Testis (tissue), 3 donors: ENCODE data around the gene NLK. TPM values are rescaled to one million over a fixed set of nuclear protein-coding genes. Genes with fewer than 3 reads are reported as not detected.

Experiments
- DNase-seq: peaks from one replicate; pipeline ENCODE4 v3.0.0-alpha.2; 2019
- H3K27ac ChIP-seq, 2 donors: fragments of 200-600 bp; sonication (generic); one replicate each; pipeline ENCODE4 v1.5.1; 2019
- H3K27me3 ChIP-seq: fragments of 200-600 bp; sonication (generic); one replicate; pipeline ENCODE4 v1.5.1; 2019
- H3K36me3 ChIP-seq: fragments of 200-600 bp; sonication (generic); one replicate; pipeline ENCODE4 v1.5.1; 2017; ENCODE audit warnings: low read depth; ENCODE audit errors: missing control alignments
- H3K4me1 ChIP-seq: fragments of 200-600 bp; sonication (generic); one replicate; pipeline ENCODE4 v1.5.1; 2019
- H3K4me3 ChIP-seq, 2 donors: fragments of 200-600 bp; sonication (generic); one replicate each; pipeline ENCODE4 v1.5.1; 2017 to 2019
- H3K9me3 ChIP-seq: fragments of 200-600 bp; sonication (generic); one replicate; pipeline ENCODE4 v1.5.1; 2017
- POLR2A ChIP-seq: fragments of 450-650 bp; IDR thresholded peaks from one replicate; pipeline ENCODE4 v1.6.1; 2017; ENCODE audit warnings: antibody characterized with exemption, mild to moderate bottlenecking, moderate library complexity
- WGBS, 2 donors: methylation state at CpG; one replicate each; pipeline ENCODE4 v1.1.5; 2018; 5-methylcytosine and 5-hydroxymethylcytosine counted together
- intact Hi-C: fragments of 100-400 bp; cut with DNase I; formaldehyde crosslinking; loops from one replicate; pipeline ENCODE4 v1.15.1; 2023; ENCODE audit warnings: low total_unique reads
- polyA plus RNA-seq: library from polyadenylated mRNA; stranded (reverse); fragments of 350-450 nt; fragmentation: Illumina TruSeq; extraction: RNeasy Lipid Tissue Mini Kit (QIAGEN cat#74804); gene quantifications from one replicate; pipeline ENCODE4 v1.2.3, GENCODE V29; 2014; ENCODE audit warnings: low read depth, low replicate concordance; ENCODE audit not compliant: insufficient read depth
- total RNA-seq, 2 donors: library from RNA; depleted of rRNA; stranded (reverse); fragments of >200 nt; gene quantifications; one replicate each; pipeline ENCODE4 v1.2.3, GENCODE V29; 2016
- TF ChIP-seq, protein P1 (sequence below), 3 experiments: fragments of 450-650 bp in 2 of 3; fragments of 200-600 bp in 1 of 3; sonication (generic) in 1 of 3; IDR thresholded peaks; one replicate each; pipeline ENCODE4 v1.5.1; 2016 to 2019; ENCODE audit warnings: antibody characterized with exemption in 3 of 3, mild to moderate bottlenecking in 2 of 3, moderate library complexity in 1 of 3

The NLK gene
- total and polyA plus RNA-seq, 3 donors from 2014 or later, result 40.8 to 54.4 (median 47.0) TPM

- WGBS, 2 donors, result 51 to 62% methylated on average over 3 of the region's 3 CpGs
- no peak overlapping the region for H3K27ac ChIP-seq
- H3K36me3 ChIP-seq, result no peaks in the 10 kb centered on the region
- intact Hi-C loops, result no loop called here
- no peak overlapping the region for H3K4me3 ChIP-seq
- TF ChIP-seq POLR2A, result no peak
- TF ChIP-seq, protein P1, sequence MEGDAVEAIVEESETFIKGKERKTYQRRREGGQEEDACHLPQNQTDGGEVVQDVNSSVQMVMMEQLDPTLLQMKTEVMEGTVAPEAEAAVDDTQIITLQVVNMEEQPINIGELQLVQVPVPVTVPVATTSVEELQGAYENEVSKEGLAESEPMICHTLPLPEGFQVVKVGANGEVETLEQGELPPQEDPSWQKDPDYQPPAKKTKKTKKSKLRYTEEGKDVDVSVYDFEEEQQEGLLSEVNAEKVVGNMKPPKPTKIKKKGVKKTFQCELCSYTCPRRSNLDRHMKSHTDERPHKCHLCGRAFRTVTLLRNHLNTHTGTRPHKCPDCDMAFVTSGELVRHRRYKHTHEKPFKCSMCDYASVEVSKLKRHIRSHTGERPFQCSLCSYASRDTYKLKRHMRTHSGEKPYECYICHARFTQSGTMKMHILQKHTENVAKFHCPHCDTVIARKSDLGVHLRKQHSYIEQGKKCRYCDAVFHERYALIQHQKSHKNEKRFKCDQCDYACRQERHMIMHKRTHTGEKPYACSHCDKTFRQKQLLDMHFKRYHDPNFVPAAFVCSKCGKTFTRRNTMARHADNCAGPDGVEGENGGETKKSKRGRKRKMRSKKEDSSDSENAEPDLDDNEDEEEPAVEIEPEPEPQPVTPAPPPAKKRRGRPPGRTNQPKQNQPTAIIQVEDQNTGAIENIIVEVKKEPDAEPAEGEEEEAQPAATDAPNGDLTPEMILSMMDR (IDR thresholded peaks at IDR 0.05), result no peak
- H3K27me3 ChIP-seq, result no peaks in the 10 kb centered on the region
- peaks cover 17% of the 10 kb centered on the region for H3K4me1 ChIP-seq
- H3K9me3 ChIP-seq, result no peaks in the 10 kb centered on the region
- no peak for DNase-seq
Measured at GRCh38 chr17:28045304-28045703, 2.8 kb downstream of the NLK start.

DNA sequence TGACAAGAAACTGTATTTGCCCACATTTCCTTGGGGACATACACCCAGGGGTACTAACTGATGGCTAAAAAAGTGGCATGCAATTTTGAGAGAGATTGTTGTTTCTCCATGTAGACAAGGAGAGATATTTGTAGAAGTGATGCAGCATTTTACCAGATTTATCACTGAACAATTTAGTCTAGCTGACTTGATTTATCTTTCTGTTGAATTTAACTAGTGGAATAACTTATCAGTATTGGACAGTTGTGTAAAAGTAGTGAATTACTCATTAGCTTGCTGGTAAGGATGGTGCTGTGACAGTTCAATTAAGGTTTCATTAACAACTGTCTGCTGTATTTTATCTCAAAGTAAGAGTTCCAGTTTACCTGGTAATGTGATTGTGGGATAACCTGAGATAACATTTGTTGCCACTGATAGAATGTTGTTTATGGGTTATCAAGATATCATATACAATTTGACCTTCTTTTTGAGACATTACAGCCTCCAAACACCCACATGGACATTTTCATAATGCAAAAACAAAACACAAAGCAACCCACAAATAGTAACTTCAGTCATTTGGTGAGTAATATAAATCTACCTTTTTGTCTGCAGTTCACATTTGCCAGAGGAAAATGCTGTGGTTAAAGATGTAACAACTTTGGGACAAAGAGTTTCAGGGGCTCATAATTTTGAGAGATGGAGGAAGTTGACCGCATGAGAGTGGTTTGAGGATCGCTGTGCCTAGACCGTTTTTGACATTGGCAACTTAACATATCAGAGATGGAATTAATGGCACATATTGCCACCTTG is 3.8 kb downstream of the NLK start:
- 67 to 77% methylated on average over 3 of the region's 3 CpGs for WGBS, 2 donors
- TF ChIP-seq, protein P1 (IDR thresholded peaks at IDR 0.05), result no peak
- Histone ChIP-seq H3K4me3 (no peak overlapping the region), H3K9me3 (no peaks in the 10 kb centered on the region), H3K27me3 (no peaks in the 10 kb centered on the region), H3K4me1 (peaks cover 17% of the 10 kb centered on the region), H3K27ac (no peak overlapping the region), H3K36me3 (no peaks in the 10 kb centered on the region)
- no peak for DNase-seq
- intact Hi-C loops, result no loop called here

DNA sequence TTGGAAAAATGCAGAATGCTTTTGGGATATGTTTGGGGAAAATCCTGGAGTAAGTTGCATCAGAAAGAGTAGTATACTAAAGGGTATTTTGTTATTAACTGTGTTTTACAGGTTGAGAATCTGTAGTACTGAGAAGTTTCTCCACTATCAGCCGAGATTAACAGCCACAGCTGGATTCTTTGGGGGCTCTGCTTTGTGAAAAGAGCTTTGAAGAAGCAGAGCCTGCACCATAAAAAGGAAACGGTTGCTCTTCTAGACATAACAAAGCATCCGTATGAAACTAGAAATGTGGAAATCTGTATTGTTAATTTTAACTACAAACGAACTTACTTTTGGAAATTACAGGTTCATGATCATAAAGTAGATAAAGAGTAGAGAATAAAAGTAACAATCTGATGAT is 5.3 kb downstream of the NLK start:
- DNase-seq, result no peak
- no peak overlapping the region for H3K4me3 ChIP-seq
- H3K4me1 ChIP-seq, result peaks cover 10% of the 10 kb centered on the region
- no peaks in the 10 kb centered on the region for H3K27me3 ChIP-seq
- no peaks in the 10 kb centered on the region for H3K9me3 ChIP-seq
- no peaks in the 10 kb centered on the region for H3K36me3 ChIP-seq
- TF ChIP-seq, protein P1 (IDR thresholded peaks at IDR 0.05), result no peak
- TF ChIP-seq POLR2A, result no peak
- no peak overlapping the region for H3K27ac ChIP-seq
- 32 to 42% methylated on average over 4 of the region's 4 CpGs for WGBS, 2 donors
- intact Hi-C loops, result no loop called here

GRCh38 chr17:28049071-28049470 is 6.6 kb downstream of the NLK start:
- Histone ChIP-seq H3K4me1 (no peaks in the 10 kb centered on the region), H3K27ac (no peak overlapping the region), H3K36me3 (no peaks in the 10 kb centered on the region), H3K27me3 (no peaks in the 10 kb centered on the region), H3K9me3 (no peaks in the 10 kb centered on the region), H3K4me3 (no peak overlapping the region)
- 100% methylated on average over 1 of the region's 1 CpG for WGBS, 2 donors
- TF ChIP-seq POLR2A, result no peak
- TF ChIP-seq, protein P1 (IDR thresholded peaks at IDR 0.05), result no peak
- no peak for DNase-seq
- intact Hi-C loops, result no loop called here
